Measurements from ENCODE around the gene ZFP36L2.

Gene ZFP36L2

GRCh38 chr2:43222475-43223309 lies 3.7 kb downstream of the ZFP36L2 start:
- DNase-seq (ENCODE audit: low spot score): no peak

- DNase-seq (ENCODE audit: low spot score): peak; percentile 96
These were observed 4.5 kb downstream of the ZFP36L2 start for GRCh38 chr2:43221763-43222474.

GRCh38 chr2:43221124-43221762 lies 5.2 kb downstream of the ZFP36L2 start:
- DNase-seq (ENCODE audit: low spot score): peak; percentile 91

GRCh38 chr2:43220760-43221123 lies 5.7 kb downstream of the ZFP36L2 start:
- DNase-seq (ENCODE audit: low spot score): no peak

GRCh38 chr2:43220229-43220751 lies 6.1 kb downstream of the ZFP36L2 start:
- no peak for DNase-seq (ENCODE audit: low spot score)

- peak; percentile 85 for DNase-seq (ENCODE audit: low spot score)
These were observed 6.8 kb downstream of the ZFP36L2 start for GRCh38 chr2:43219383-43220228.

GRCh38 chr2:43218702-43219382 lies 7.6 kb downstream of the ZFP36L2 start:
- no peak for DNase-seq (ENCODE audit: low spot score)

GRCh38 chr2:43218155-43218701 lies 8.2 kb downstream of the ZFP36L2 start:
- DNase-seq (ENCODE audit: low spot score): no peak

- no peak for DNase-seq (ENCODE audit: low spot score)
These were observed 8.9 kb downstream of the ZFP36L2 start for GRCh38 chr2:43217228-43218154.

GRCh38 chr2:43216629-43217028 lies 9.8 kb downstream of the ZFP36L2 start:
- DNase-seq (ENCODE audit: low spot score): no peak

GRCh38 chr2:43215673-43216255 lies 10.6 kb downstream of the ZFP36L2 start:
- DNase-seq (ENCODE audit: low spot score): no peak

- DNase-seq (ENCODE audit: low spot score): no peak
These were observed 12.2 kb downstream of the ZFP36L2 start for GRCh38 chr2:43214253-43214652.

GRCh38 chr2:43212931-43213330 lies 13.5 kb downstream of the ZFP36L2 start:
- no peak for DNase-seq (ENCODE audit: low spot score)

GRCh38 chr2:43212216-43212835 lies 14.1 kb downstream of the ZFP36L2 start:
- no peak for DNase-seq (ENCODE audit: low spot score)

GRCh38 chr2:43210467-43211303 lies 15.7 kb downstream of the ZFP36L2 start:
- DNase-seq (ENCODE audit: low spot score): no peak

GRCh38 chr2:43210125-43210466 lies 16.3 kb downstream of the ZFP36L2 start:
- no peak for DNase-seq (ENCODE audit: low spot score)

GRCh38 chr2:43209204-43209717 lies 17.1 kb downstream of the ZFP36L2 start:
- DNase-seq (ENCODE audit: low spot score): no peak
